Right atrium auricular region (tissue), 2 donors: ENCODE results near the gene RNU4-1. TPM values are rescaled to one million over a fixed set of nuclear protein-coding genes. Genes with fewer than 3 reads are reported as not detected.

Experiments
- DNase-seq: peaks from one replicate; pipeline ENCODE4 v3.0.0-alpha.2; 2019; ENCODE audit warnings: low spot score
- H3K27ac ChIP-seq, 2 donors: fragments of 200-600 bp; sonication (generic); 1 replicate in 1 of 2; 2 replicates in 1 of 2; pipeline ENCODE4 v1.5.1; 2016 to 2019
- H3K27me3 ChIP-seq, 2 donors: fragments of 200-600 bp; sonication (generic); one replicate each; pipeline versions ENCODE4 v1.5.1 to v1.6.0; 2017 to 2019
- H3K36me3 ChIP-seq: fragments of 200-600 bp; sonication (generic); one replicate; pipeline ENCODE4 v1.5.1; 2016
- H3K4me1 ChIP-seq, 2 donors: fragments of 200-600 bp; sonication (generic); one replicate each; pipeline versions ENCODE4 v1.5.1 to v1.6.0; 2017 to 2019
- H3K4me3 ChIP-seq, 2 donors: fragments of 200-600 bp; sonication (generic); 1 replicate in 1 of 2; 2 replicates in 1 of 2; pipeline ENCODE4 v1.5.1; 2017 to 2019; ENCODE audit warnings: mild to moderate bottlenecking in 1 of 2, moderate library complexity in 1 of 2
- H3K9me3 ChIP-seq, 2 donors: fragments of 200-600 bp; sonication (generic); one replicate each; pipeline ENCODE4 v1.5.1; 2019
- total RNA-seq, 2 donors: library from RNA; depleted of rRNA; stranded (reverse); fragments of >200 nt; gene quantifications; one replicate each; pipeline ENCODE4 v1.1.0, GENCODE V29; 2016
- TF ChIP-seq, protein P1 (sequence below), 2 donors: fragments of 200-600 bp; sonication (generic); IDR thresholded peaks; one replicate each; pipeline ENCODE4 v1.5.1; 2019; ENCODE audit warnings: antibody characterized with exemption in 2 of 2

RNU4-1 gene
- total RNA-seq, 2 donors from 2014 or later = not detected

DNA sequence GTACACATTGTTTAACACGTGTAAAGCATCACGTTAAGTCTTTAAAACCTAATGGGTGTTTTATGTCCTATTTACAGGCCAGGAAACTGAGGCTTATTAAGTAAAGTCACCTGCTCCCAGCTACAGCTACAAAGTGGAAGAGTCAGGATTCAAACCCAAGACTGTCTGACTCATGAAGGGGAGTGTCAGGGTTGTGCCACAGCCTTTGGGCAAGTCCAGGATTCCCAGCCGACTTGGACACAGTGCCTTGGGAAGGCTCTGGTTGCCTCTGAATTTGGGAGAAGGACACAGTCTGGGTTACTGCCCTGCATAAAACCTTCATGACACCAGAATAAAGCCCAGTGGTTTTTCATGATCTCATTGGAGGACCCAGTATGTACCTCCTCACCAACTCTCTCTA is 8.7 kb downstream of the RNU4-1 start:
- no peaks in the 10 kb centered on the region for H3K4me1 ChIP-seq
- no peaks in the 10 kb centered on the region for H3K9me3 ChIP-seq
- TF ChIP-seq, protein P1, sequence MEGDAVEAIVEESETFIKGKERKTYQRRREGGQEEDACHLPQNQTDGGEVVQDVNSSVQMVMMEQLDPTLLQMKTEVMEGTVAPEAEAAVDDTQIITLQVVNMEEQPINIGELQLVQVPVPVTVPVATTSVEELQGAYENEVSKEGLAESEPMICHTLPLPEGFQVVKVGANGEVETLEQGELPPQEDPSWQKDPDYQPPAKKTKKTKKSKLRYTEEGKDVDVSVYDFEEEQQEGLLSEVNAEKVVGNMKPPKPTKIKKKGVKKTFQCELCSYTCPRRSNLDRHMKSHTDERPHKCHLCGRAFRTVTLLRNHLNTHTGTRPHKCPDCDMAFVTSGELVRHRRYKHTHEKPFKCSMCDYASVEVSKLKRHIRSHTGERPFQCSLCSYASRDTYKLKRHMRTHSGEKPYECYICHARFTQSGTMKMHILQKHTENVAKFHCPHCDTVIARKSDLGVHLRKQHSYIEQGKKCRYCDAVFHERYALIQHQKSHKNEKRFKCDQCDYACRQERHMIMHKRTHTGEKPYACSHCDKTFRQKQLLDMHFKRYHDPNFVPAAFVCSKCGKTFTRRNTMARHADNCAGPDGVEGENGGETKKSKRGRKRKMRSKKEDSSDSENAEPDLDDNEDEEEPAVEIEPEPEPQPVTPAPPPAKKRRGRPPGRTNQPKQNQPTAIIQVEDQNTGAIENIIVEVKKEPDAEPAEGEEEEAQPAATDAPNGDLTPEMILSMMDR (IDR thresholded peaks at IDR 0.05) = no peak
- no peaks in the 10 kb centered on the region for H3K36me3 ChIP-seq
- H3K27ac ChIP-seq = no peak overlapping the region
- H3K4me3 ChIP-seq = no peak overlapping the region
- DNase-seq = no peak
- no peaks in the 10 kb centered on the region for H3K27me3 ChIP-seq

DNA sequence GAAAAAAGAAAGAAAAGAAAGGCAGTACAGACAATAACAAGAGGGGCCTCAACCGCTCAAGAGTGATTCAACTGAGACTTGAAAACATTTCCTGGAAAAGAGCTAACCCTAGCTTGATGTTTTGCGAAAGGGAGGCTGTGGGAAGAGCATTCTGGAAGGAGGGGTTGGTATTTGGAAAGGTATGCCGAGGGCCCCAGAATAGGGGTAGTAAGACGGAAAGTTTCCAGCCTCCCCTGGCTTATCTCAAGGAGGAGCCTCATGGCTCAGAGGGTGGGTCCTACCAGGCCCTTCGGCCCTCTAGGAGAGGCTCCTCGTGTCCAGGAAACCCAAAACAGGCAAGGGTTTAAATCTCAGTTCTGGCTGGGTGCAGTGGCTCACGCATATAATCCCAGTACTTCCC is 9.7 kb downstream of the RNU4-1 start:
- H3K27me3 ChIP-seq = no peaks in the 10 kb centered on the region
- no peaks in the 10 kb centered on the region for H3K36me3 ChIP-seq
- no peak for DNase-seq

DNA sequence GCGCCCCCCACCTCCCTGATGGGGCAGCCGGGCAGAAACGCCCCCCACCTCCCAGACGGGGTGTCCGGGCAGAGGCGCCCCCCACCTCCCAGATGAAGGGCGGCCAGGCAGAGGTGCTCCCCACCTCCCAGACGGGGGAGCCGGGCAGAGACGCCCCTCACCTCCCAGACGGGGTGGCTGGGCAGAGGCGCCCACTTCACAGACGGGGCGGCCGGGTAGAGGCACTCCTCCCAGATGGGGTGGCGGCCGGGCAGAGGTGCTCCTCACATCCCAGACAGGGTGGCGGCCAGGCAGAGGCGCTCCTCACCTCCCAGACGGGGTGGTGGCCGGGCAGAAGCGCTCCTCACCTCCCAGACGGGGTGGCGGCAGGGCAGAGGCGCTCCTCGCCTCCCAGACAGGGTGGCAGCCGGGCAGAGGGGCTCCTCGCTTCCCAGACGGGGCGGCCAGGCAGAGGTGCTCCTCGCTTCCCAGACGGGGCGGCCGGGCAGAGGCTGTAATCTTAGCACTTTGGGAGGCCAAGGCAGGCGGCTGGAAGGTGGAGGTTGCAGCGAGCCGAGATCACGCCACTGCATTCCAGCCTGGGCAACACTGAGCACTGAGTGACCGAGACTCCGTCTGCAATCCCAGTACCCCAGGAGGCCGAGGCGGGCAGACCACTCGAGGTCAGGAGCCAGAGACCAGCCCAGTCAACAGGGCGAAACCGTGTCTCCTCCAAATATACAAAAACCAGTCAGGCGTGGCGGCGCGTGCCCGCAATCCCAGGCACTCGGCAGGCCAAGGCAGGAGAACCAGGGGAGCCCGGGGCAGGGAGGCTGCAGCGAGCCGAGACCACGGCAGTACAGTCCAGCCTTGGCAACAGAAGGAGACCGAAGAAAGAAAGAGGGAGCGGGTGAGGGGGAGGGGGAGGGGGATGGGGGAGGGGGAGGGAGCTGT is 14.6 kb downstream of the RNU4-1 start:
- Histone ChIP-seq H3K27me3 (no peaks in the 10 kb centered on the region), H3K4me1 (no peaks in the 10 kb centered on the region), H3K9me3 (no peaks in the 10 kb centered on the region), H3K4me3 (no peak overlapping the region), H3K36me3 (no peaks in the 10 kb centered on the region), H3K27ac (no peak overlapping the region)
- DNase-seq = no peak
- TF ChIP-seq, protein P1 (IDR thresholded peaks at IDR 0.05) = no peak

More for the DNA sequence above, 9.7 kb downstream of the RNU4-1 start:
- Histone ChIP-seq H3K9me3 (no peaks in the 10 kb centered on the region), H3K4me1 (no peaks in the 10 kb centered on the region), H3K27ac (no peak overlapping the region), H3K4me3 (no peak overlapping the region)
- TF ChIP-seq, protein P1 (IDR thresholded peaks at IDR 0.05) = no peak

DNA sequence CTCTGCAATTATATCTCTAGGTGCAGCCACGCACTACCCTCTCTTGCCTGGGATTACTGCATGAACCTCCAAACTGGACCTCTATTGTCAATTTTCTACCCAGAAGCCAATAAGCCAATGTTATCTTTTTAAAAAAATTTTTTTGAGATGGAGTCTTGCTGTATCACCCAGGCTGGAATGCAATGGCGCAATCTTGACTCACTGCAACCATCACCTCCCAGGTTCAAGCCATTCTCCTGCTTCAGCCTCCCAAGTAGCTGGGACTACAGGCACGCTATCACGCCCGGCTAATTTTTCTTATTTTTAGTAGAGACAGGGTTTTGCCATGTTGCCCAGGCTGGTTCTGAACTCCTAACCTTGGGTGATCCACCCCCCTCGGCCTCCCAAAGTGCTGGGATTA is 16.3 kb downstream of the RNU4-1 start:
- Histone ChIP-seq H3K4me3 (no peak overlapping the region), H3K27ac (no peak overlapping the region), H3K4me1 (no peaks in the 10 kb centered on the region), H3K9me3 (no peaks in the 10 kb centered on the region), H3K36me3 (no peaks in the 10 kb centered on the region), H3K27me3 (no peaks in the 10 kb centered on the region)
- TF ChIP-seq, protein P1 (IDR thresholded peaks at IDR 0.05) = no peak
- DNase-seq = no peak

DNA sequence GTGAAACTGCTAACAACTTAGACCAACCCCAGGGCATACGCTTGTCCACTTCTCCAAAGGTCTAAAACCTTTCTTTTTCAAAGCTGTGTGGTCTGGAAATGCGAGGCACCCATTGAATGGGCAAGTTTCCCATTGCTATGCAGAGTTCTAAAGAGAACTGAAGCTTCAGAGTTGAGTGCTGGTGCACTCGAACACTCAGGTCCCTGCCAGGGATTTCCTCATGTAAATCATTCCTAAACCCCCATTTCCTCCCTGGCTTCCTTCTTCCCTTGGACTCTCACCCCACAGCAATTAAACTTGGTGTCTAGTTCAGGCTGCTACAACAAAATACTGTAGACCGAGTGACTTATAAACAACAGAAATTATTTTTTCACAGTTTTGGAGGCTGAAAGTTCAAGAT is 25.3 kb downstream of the RNU4-1 start:
- DNase-seq = no peak
- H3K9me3 ChIP-seq = no peaks in the 10 kb centered on the region
- H3K27me3 ChIP-seq = no peaks in the 10 kb centered on the region
- H3K36me3 ChIP-seq = no peaks in the 10 kb centered on the region
- no peak overlapping the region for H3K4me3 ChIP-seq
- H3K27ac ChIP-seq = no peak overlapping the region
- TF ChIP-seq, protein P1 (IDR thresholded peaks at IDR 0.05) = no peak
- H3K4me1 ChIP-seq = peaks cover 0 to 27% of the 10 kb centered on the region in 2 donors
